Caco-2 (cell line): ENCODE measurements around the gene ERP44. TPM values are rescaled to one million over a fixed set of nuclear protein-coding genes. Genes with fewer than 3 reads are reported as not detected.

Experiments
- BruUV-seq: library from RNA; stranded (reverse); fragments of 400-500 nt; replicated peaks from 2 replicates; lab custom pipeline; 2021; lab: Mats Ljungman, UMichigan
- CTCF ChIA-PET: fragments of 300-600 bp; sonication (Branson Sonifier 250); formaldehyde crosslinking; loops from one replicate; lab custom pipeline; 2022; ENCODE audit warnings: antibody characterized with exemption; lab: Charles Lee
- POLR2A ChIA-PET: fragments of 300-600 bp; sonication (Branson Sonifier 250); formaldehyde crosslinking; loops from one replicate; lab custom pipeline; 2022; ENCODE audit warnings: antibody characterized with exemption; lab: Charles Lee
- DNase-seq, 2 experiments: peaks; one replicate each; pipeline versions ENCODE4 v3.0.0 to v3.0.0-alpha.2; 2020 to 2022
- H3K27me3 ChIP-seq: replicated peaks from 2 replicates; pipeline ENCODE4 v1.6.0; 2011; ENCODE audit warnings: low read length; ENCODE audit not compliant: control insufficient read depth, insufficient read depth
- H3K36me3 ChIP-seq: 2 replicates; pipeline ENCODE4 v1.5.1; 2011; ENCODE audit warnings: low read length; ENCODE audit not compliant: control insufficient read depth, insufficient read depth
- H3K4me1 ChIP-seq: fragments of 250-450 bp; sonication (Bioruptor Pico); 2 replicates; pipeline ENCODE4 v1.5.1; 2020; ENCODE audit warnings: mild to moderate bottlenecking
- H3K4me3 ChIP-seq: 2 replicates; pipeline ENCODE4 v1.5.1; 2011; ENCODE audit warnings: low read depth, mild to moderate bottlenecking, control low read depth, low read length
- H3K9me3 ChIP-seq: fragments of 250-450 bp; sonication (Bioruptor Pico); 2 replicates; pipeline ENCODE4 v1.5.1; 2020; ENCODE audit warnings: mild to moderate bottlenecking, moderate library complexity
- H3K27ac Mint-ChIP-seq: one replicate; pipeline ENCODE4 v1.8.0; 2022; ENCODE audit warnings: mixed read lengths; ENCODE audit not compliant: unreplicated experiment
- H3K27me3 Mint-ChIP-seq: one replicate; pipeline ENCODE4 v1.8.0; 2022; ENCODE audit warnings: mixed read lengths; ENCODE audit not compliant: insufficient read depth, unreplicated experiment
- H3K36me3 Mint-ChIP-seq: one replicate; pipeline ENCODE4 v1.8.0; 2022; ENCODE audit warnings: mild to moderate bottlenecking, mixed read lengths; ENCODE audit not compliant: insufficient read depth, unreplicated experiment
- H3K4me1 Mint-ChIP-seq: one replicate; pipeline ENCODE4 v1.8.0; 2022; ENCODE audit warnings: low read depth, mixed read lengths; ENCODE audit not compliant: unreplicated experiment
- H3K4me3 Mint-ChIP-seq: one replicate; pipeline ENCODE4 v1.8.0; 2022; ENCODE audit warnings: mild to moderate bottlenecking, moderate library complexity, mixed read lengths; ENCODE audit not compliant: unreplicated experiment
- H3K9me3 Mint-ChIP-seq: one replicate; pipeline ENCODE4 v1.8.0; 2022; ENCODE audit warnings: mixed read lengths; ENCODE audit not compliant: unreplicated experiment
- CTCF ChIP-seq, 2 experiments: fragments of 200-600 bp in 1 of 2; IDR thresholded peaks; 1 replicate in 1 of 2; 2 replicates in 1 of 2; pipeline versions ENCODE4 v1.5.1 to v1.8.0; 2011 to 2022; ENCODE audit warnings: antibody characterized with exemption in 1 of 2, control low read depth in 1 of 2, inconsistent platforms in 1 of 2, low read depth in 1 of 2, low read length in 1 of 2, mild to moderate bottlenecking in 1 of 2, moderate library complexity in 1 of 2; ENCODE audit not compliant: insufficient read depth in 1 of 2, severe bottlenecking in 1 of 2, unreplicated experiment in 1 of 2
- intact Hi-C: fragments of 100-400 bp; cut with micrococcal nuclease; formaldehyde crosslinking; loops from one replicate; pipeline ENCODE4 v1.10.0; 2022; ENCODE audit not compliant: unreplicated experiment
- total RNA-seq: library from RNA; stranded (reverse); gene quantifications from 2 replicates; pipeline ENCODE4 v1.2.3, GENCODE V29; 2022

Gene ERP44
- total RNA-seq, 1 experiment from 2014 or later, result 25.6 TPM

GRCh38 chr9:100084734-100085133 lies 14.1 kb downstream of the ERP44 start:
- no peak overlapping the region for H3K4me3 ChIP-seq
- intact Hi-C loops, result no loop called here
- no peaks in the 10 kb centered on the region for H3K4me1 Mint-ChIP-seq
- DNase-seq, result no peak
- no TSS peak for BruUV-seq
- 0 out of 2 replicates have a peak, but pooled peaks cover 1% of the 10 kb centered on the region for H3K4me1 ChIP-seq
- no peak overlapping the region for H3K4me3 Mint-ChIP-seq
- POLR2A ChIA-PET, result no interaction called here
- no peak overlapping the region for H3K27ac Mint-ChIP-seq
- H3K9me3 Mint-ChIP-seq, result no peaks in the 10 kb centered on the region
- no peak for TF ChIP-seq CTCF (IDR thresholded peaks at IDR 0.05; ENCODE audit: insufficient read depth in 1 of 2, low read depth in 1 of 2, low read length in 1 of 2, severe bottlenecking in 1 of 2, unreplicated experiment in 1 of 2)
- CTCF ChIA-PET, result interaction anchor here (0.6 kb wide), 1 partner anchor 48 kb away, joined by 5 read pairs; no protein-coding TSS in a partner anchor
- peaks cover 6% of the 10 kb centered on the region for H3K36me3 Mint-ChIP-seq
- no peaks in the 10 kb centered on the region for H3K27me3 ChIP-seq
- H3K27me3 Mint-ChIP-seq, result no peaks in the 10 kb centered on the region
- no peaks in the 10 kb centered on the region for H3K9me3 ChIP-seq
- H3K36me3 ChIP-seq, result no peaks in the 10 kb centered on the region

DNA sequence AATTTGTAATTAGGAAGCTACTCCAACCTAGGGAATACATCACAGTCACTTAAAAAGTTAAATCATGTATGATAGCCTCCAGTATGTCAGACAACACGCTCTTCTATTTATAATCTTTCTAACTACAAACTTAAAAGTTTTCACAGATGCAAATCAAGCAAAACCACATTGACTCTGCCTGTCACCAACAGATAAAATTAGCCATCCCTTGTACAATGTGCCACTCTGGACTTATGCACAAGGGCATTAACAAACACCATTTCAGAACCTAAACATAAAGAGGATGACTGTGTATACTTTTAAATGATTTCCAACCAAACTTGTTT lies 14.7 kb downstream of the ERP44 start:
- no peaks in the 10 kb centered on the region for H3K9me3 ChIP-seq
- H3K36me3 ChIP-seq, result no peaks in the 10 kb centered on the region
- Mint-ChIP-seq H3K27me3 (no peaks in the 10 kb centered on the region), H3K27ac (no peak overlapping the region), H3K36me3 (peaks cover 6% of the 10 kb centered on the region), H3K4me1 (no peaks in the 10 kb centered on the region), H3K4me3 (no peak overlapping the region), H3K9me3 (no peaks in the 10 kb centered on the region)
- ChIA-PET POLR2A (no interaction called here), CTCF (no interaction called here)
- no peak for DNase-seq
- TF ChIP-seq CTCF (IDR thresholded peaks at IDR 0.05; ENCODE audit: insufficient read depth in 1 of 2, low read depth in 1 of 2, low read length in 1 of 2, severe bottlenecking in 1 of 2, unreplicated experiment in 1 of 2), result no peak
- H3K4me3 ChIP-seq, result no peak overlapping the region
- BruUV-seq, result no TSS peak
- H3K27me3 ChIP-seq, result no peaks in the 10 kb centered on the region
- intact Hi-C loops, result no loop called here
- H3K4me1 ChIP-seq, result no peaks in the 10 kb centered on the region

GRCh38 chr9:100083448-100084127 lies 15.2 kb downstream of the ERP44 start:
- H3K4me3 ChIP-seq, result no peak overlapping the region
- Mint-ChIP-seq H3K4me3 (no peak overlapping the region), H3K9me3 (no peaks in the 10 kb centered on the region), H3K27me3 (no peaks in the 10 kb centered on the region), H3K36me3 (peaks cover 6% of the 10 kb centered on the region), H3K4me1 (no peaks in the 10 kb centered on the region), H3K27ac (no peak overlapping the region)
- ChIA-PET CTCF (no interaction called here), POLR2A (no interaction called here)
- DNase-seq, result no peak
- H3K9me3 ChIP-seq, result no peaks in the 10 kb centered on the region
- no peaks in the 10 kb centered on the region for H3K27me3 ChIP-seq
- no peaks in the 10 kb centered on the region for H3K36me3 ChIP-seq
- H3K4me1 ChIP-seq, result no peaks in the 10 kb centered on the region
- intact Hi-C loops, result no loop called here
- TF ChIP-seq CTCF (IDR thresholded peaks at IDR 0.05; ENCODE audit: insufficient read depth in 1 of 2, low read depth in 1 of 2, low read length in 1 of 2, severe bottlenecking in 1 of 2, unreplicated experiment in 1 of 2), result no peak
- BruUV-seq, result no TSS peak
